Activated CD8-positive, alpha-beta memory T cell treated with anti-CD3 and anti-CD28 coated beads, Interleukin-2, amount 10 ng/mL, durations not matched to agents 7 days and 5 days (primary cell): ENCODE measurements around the gene CWC15. TPM values are rescaled to one million over a fixed set of nuclear protein-coding genes. Genes with fewer than 3 reads are reported as not detected.
"Not testable (repeated sequence)": the region's sequence is repeated elsewhere in the genome, so short reads cannot be mapped to it uniquely, and the experiment has no call there.

Experiments
- ATAC-seq: fragments of 150-1000 bp; cut with Tn5 transposase; one replicate; pipeline ENCODE4 v1.10.0; 2021; ENCODE audit warnings: moderate library complexity
- CTCF ChIA-PET: fragments of 350-600 bp; sonication (Branson Sonifier 250); formaldehyde crosslinking; loops from one replicate; lab custom pipeline; 2021; ENCODE audit warnings: antibody characterized with exemption; lab: Charles Lee
- DNase-seq: peaks from one replicate; pipeline ENCODE4 v3.0.0-alpha.2; 2020
- H3K27ac Mint-ChIP-seq: one replicate; pipeline ENCODE4 v1.8.0; 2021; ENCODE audit warnings: mild to moderate bottlenecking, mixed read lengths
- H3K27me3 Mint-ChIP-seq: one replicate; pipeline ENCODE4 v1.8.0; 2021; ENCODE audit warnings: mixed read lengths
- H3K36me3 Mint-ChIP-seq: one replicate; pipeline ENCODE4 v1.8.0; 2021; ENCODE audit warnings: mild to moderate bottlenecking, mixed read lengths
- H3K4me1 Mint-ChIP-seq: one replicate; pipeline ENCODE4 v1.8.0; 2021; ENCODE audit warnings: mixed read lengths
- H3K4me3 Mint-ChIP-seq: one replicate; pipeline ENCODE4 v1.8.0; 2021; ENCODE audit warnings: mild to moderate bottlenecking, moderate library complexity, mixed read lengths
- H3K9me3 Mint-ChIP-seq: one replicate; pipeline ENCODE4 v1.8.0; 2022; ENCODE audit warnings: low read depth, mixed read lengths
- total RNA-seq, 2 experiments: library from RNA; stranded (reverse); gene quantifications; one replicate each; pipeline ENCODE4 v1.2.3, GENCODE V29; 2021

CWC15 gene
- total RNA-seq, 2 experiments from 2014 or later, result 81.6 to 89.1 TPM

DNA sequence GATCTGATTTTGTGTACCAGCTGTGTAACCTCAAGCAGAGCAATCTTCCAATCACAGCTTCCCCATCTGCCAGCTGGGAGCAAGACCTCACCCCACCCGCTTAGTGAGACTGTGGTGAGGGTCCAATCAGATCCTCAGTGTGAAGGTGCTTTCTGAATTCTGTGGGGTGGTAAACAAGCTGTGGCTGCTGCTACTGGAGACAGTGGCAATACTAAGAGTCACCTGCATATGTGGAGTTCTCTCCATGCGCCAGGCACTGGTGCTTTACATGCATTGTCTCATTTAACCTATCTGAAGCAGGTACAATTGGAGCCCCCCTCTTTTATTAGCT, 50.4 kb downstream of the CWC15 start:
- Mint-ChIP-seq H3K4me3 (no peak overlapping the region), H3K9me3 (peaks cover 11% of the 10 kb centered on the region), H3K27me3 (no peaks in the 10 kb centered on the region), H3K27ac (no peak overlapping the region), H3K36me3 (peaks cover 16% of the 10 kb centered on the region), H3K4me1 (peaks cover 20% of the 10 kb centered on the region)
- ATAC-seq (no peak), DNase-seq (no peak)
- CTCF ChIA-PET, result interaction anchor here (1.4 kb wide), 1 partner anchor 147 kb away, joined by 3 read pairs; no protein-coding TSS in a partner anchor

GRCh38 chr11:94922321-94923003, 50.9 kb downstream of the CWC15 start:
- no peak for ATAC-seq
- Mint-ChIP-seq H3K9me3 (peaks cover 11% of the 10 kb centered on the region), H3K36me3 (peaks cover 16% of the 10 kb centered on the region), H3K4me3 (no peak overlapping the region), H3K4me1 (peaks cover 20% of the 10 kb centered on the region), H3K27me3 (no peaks in the 10 kb centered on the region), H3K27ac (no peak overlapping the region)
- no peak for DNase-seq
- CTCF ChIA-PET, result interaction anchor here (1.4 kb wide), 1 partner anchor 147 kb away, joined by 3 read pairs; no protein-coding TSS in a partner anchor

DNA sequence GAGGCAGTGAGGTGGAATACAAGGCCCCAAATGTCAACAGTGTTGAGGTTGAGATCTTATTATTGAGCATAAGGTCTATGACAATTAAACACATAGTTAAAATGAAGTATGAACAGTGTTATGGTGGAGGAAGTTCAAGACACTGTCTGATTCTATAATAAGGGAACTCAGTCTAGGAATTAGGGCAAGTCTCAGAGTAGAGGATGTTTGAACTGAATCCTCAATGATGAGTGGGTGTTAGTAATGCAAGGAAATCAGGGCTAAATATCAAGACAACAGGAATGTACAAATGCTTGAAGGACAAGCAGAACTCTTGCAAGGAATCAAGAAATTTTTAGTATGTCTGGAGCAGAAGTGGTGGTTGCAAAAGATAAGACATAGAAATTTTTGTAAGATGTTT, 53.0 kb downstream of the CWC15 start:
- H3K4me3 Mint-ChIP-seq, result no peak overlapping the region
- no peak overlapping the region for H3K27ac Mint-ChIP-seq
- peaks cover 12% of the 10 kb centered on the region for H3K4me1 Mint-ChIP-seq
- DNase-seq (no peak), ATAC-seq (no peak)
- H3K9me3 Mint-ChIP-seq, result peaks cover 6% of the 10 kb centered on the region
- peaks cover 6% of the 10 kb centered on the region for H3K36me3 Mint-ChIP-seq
- CTCF ChIA-PET, result no interaction called here
- H3K27me3 Mint-ChIP-seq, result no peaks in the 10 kb centered on the region

DNA sequence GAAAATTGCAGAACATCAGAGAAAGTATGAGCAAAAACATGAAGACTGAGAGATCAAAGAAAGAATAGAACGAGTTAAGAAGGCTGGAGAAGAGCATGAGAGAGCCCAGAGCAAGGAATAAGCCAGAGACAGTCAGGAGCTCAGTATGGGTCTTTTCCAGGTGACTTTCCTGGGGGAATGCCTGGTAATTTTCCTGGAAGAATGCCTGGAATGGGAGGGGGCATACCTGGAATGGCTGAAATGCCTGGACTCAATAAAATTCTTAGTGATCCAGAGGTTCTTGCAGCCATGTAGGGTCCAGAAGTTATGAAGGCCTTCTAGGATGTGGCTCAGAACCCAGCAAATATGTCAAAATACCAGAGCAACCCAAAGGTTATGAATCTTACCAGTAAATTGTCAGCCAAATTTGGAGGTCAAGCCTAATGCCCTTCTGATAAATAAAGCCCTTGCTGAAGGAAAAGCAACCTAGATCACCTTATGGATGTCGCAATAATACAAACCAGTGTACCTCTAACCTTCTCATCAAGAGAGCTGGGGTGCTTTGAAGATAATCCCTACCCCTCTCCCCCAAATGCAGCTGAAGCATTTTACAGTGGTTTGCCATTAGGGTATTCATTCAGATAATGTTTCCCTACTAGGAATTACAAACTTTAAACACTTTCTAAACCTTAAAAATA, 59.5 kb downstream of the CWC15 start:
- ATAC-seq, H3K4me1 Mint-ChIP-seq, H3K9me3 Mint-ChIP-seq, DNase-seq, H3K27me3 Mint-ChIP-seq, CTCF ChIA-PET, H3K36me3 Mint-ChIP-seq, H3K27ac Mint-ChIP-seq, H3K4me3 Mint-ChIP-seq: not testable (repeated sequence)

DNA sequence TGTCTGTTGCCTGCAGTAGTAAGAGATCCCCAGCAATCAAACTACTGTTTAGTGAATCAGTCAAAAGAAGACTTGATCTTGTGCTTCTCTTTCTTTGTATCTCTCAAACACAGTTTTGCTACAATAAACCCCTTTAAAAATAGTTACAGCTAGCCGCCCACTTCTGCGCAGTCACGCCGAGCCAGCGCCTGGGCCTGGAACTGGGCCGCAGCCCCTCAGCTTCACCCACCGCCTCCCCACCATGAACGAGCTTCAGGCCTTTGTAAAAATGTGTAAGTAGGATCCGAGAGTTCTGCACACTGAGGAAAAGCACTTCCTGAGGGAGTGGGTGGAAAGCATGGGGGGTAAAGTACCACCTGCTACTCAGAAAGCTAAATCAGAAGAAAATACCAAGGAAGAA, 60.5 kb downstream of the CWC15 start:
- CTCF ChIA-PET, result no interaction called here
- no peaks in the 10 kb centered on the region for H3K4me1 Mint-ChIP-seq
- no peak overlapping the region for H3K27ac Mint-ChIP-seq
- no peaks in the 10 kb centered on the region for H3K9me3 Mint-ChIP-seq
- ATAC-seq (no peak), DNase-seq (no peak)
- no peaks in the 10 kb centered on the region for H3K27me3 Mint-ChIP-seq
- H3K4me3 Mint-ChIP-seq, result no peak overlapping the region
- no peaks in the 10 kb centered on the region for H3K36me3 Mint-ChIP-seq

Other genes with a start within 250 kb of the CWC15 start
- 1 to 10 TPM; 3.9 to 4.6 TPM for gene AMOTL1, start 205.2 kb downstream of the CWC15 start, total RNA-seq
- 1 to 10 TPM; 1.3 to 1.4 TPM for gene KDM4D, start 153 bp upstream of the CWC15 start, total RNA-seq
- not detected for gene KDM4E, start 51.7 kb upstream of the CWC15 start, total RNA-seq
- gene KDM4F, start 75.9 kb upstream of the CWC15 start, total RNA-seq, result not detected
- 10 to 100 TPM; 23.9 to 45.9 TPM for gene SRSF8, start 93.4 kb upstream of the CWC15 start, total RNA-seq
- gene ENDOD1, start 116.3 kb upstream of the CWC15 start, total RNA-seq, result 10 to 100 TPM; 37.1 to 40.5 TPM